Transverse colon (tissue), 4 donors: ENCODE results near the gene SECTM1. TPM values are rescaled to one million over a fixed set of nuclear protein-coding genes. Genes with fewer than 3 reads are reported as not detected.

Experiments
- DNase-seq: peaks from one replicate; pipeline ENCODE4 v3.0.0-alpha.2; 2019
- H3K27ac ChIP-seq, 4 donors: fragments of 200-600 bp; sonication (generic); 2 replicates each; pipeline ENCODE4 v1.5.1; 2016 to 2018; ENCODE audit warnings: inconsistent platforms in 4 of 4
- H3K27me3 ChIP-seq: fragments of 200-600 bp; sonication (generic); 2 replicates; pipeline ENCODE4 v1.5.1; 2017; ENCODE audit warnings: inconsistent platforms
- H3K36me3 ChIP-seq, 4 donors: fragments of 200-600 bp; sonication (generic); 2 replicates each; pipeline ENCODE4 v1.5.1; 2017 to 2019; ENCODE audit warnings: inconsistent platforms in 4 of 4
- H3K4me1 ChIP-seq, 4 donors: fragments of 200-600 bp; sonication (generic); 2 replicates each; pipeline ENCODE4 v1.5.1; 2017 to 2020; ENCODE audit warnings: inconsistent platforms in 4 of 4
- H3K4me3 ChIP-seq, 4 donors: fragments of 200-600 bp; sonication (generic); 1 replicate in 1 of 4; 2 replicates in 3 of 4; pipeline versions ENCODE4 v1.5.1 to v1.6.1; 2017 to 2019; ENCODE audit warnings: inconsistent platforms in 4 of 4
- H3K9me3 ChIP-seq, 2 donors: fragments of 200-600 bp; sonication (generic); 2 replicates each; pipeline ENCODE4 v1.5.1; 2017 to 2019; ENCODE audit warnings: inconsistent platforms in 2 of 2
- CTCF ChIP-seq, 5 experiments: fragments of 200-600 bp in 3 of 5; fragments of 450-650 bp in 2 of 5; sonication (generic) in 3 of 5; IDR thresholded peaks; 1 replicate in 2 of 5; 2 replicates in 3 of 5; pipeline ENCODE4 v1.5.1; 2016 to 2017; ENCODE audit warnings: antibody characterized with exemption in 5 of 5, inconsistent platforms in 3 of 5, mild to moderate bottlenecking in 2 of 5, moderate library complexity in 1 of 5
- EP300 ChIP-seq: sonication (generic); formaldehyde crosslinking; IDR thresholded peaks from one replicate; pipeline ENCODE4 v1.6.1; 2017; ENCODE audit warnings: antibody characterized with exemption, low read depth
- POLR2A ChIP-seq: fragments of 450-650 bp; IDR thresholded peaks from one replicate; pipeline ENCODE4 v1.6.1; 2016; ENCODE audit warnings: antibody characterized with exemption, mild to moderate bottlenecking, moderate library complexity
- POLR2AphosphoS5 ChIP-seq, 3 donors: sonication (generic); formaldehyde crosslinking; IDR thresholded peaks; one replicate each; pipeline ENCODE4 v1.6.1; 2016; ENCODE audit warnings: antibody characterized with exemption in 3 of 3
- WGBS, 2 donors: methylation state at CpG; one replicate each; pipeline ENCODE4 v1.1.5; 2018; ENCODE audit warnings: low coverage in 1 of 2; 5-methylcytosine and 5-hydroxymethylcytosine counted together
- in situ Hi-C, 4 donors: fragments of 200-750 bp; cut with MboI; loops; one replicate each; pipeline versions ENCODE4 v1.15.0 to v1.15.1; 2017; ENCODE audit warnings: low sequenced_read_pairs in 3 of 4, low pct_ligation_motif_present in 1 of 4, low pct_unique_long_range_greater_than_20kb in 1 of 4
- intact Hi-C: fragments of 100-400 bp; cut with DNase I; formaldehyde crosslinking; loops from one replicate; pipeline ENCODE4 v1.15.1; 2023; ENCODE audit warnings: low total_unique reads
- total RNA-seq, 4 donors: library from RNA; depleted of rRNA; stranded (reverse); fragments of >200 nt; gene quantifications; one replicate each; pipeline ENCODE4 v1.1.0, GENCODE V29; 2016

Gene SECTM1
- total RNA-seq, 4 donors from 2014 or later, result 5.8 to 127 (median 107) TPM

DNA sequence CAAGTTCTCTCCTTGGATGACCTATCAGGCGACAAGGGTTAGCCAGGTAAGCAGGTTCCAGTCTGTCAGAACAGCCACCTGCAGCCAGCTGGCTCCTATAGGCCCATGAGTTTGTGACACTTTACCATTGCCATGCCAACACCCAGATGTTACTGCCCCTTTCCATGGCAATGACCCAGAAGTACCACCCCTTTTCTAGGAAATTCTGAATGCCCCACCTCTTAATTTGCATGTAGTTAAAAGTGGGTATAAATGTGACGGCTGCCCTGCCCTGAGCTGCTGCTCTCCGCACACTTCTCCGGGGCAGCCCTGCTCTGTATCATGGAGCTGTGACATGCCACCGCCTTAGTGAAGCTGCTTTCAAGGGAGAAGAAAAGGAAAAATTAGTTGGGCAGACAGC, 10.0 kb upstream of the SECTM1 start:
- intact Hi-C loops, result no loop called here
- WGBS, 2 donors, result 88% methylated on average over 3 to 5 of the region's 5 CpGs
- Histone ChIP-seq H3K27ac (no peak overlapping the region), H3K36me3 (no peaks in the 10 kb centered on the region), H3K4me3 (no peak overlapping the region), H3K9me3 (no peaks in the 10 kb centered on the region), H3K27me3 (peaks cover 6% of the 10 kb centered on the region), H3K4me1 (peaks cover 9 to 28% (median 22%) of the 10 kb centered on the region in 4 donors)
- no peak for DNase-seq
- in situ Hi-C loops, result no loop called here
- no peak for TF ChIP-seq POLR2AphosphoS5 (IDR thresholded peaks at IDR 0.05)
- TF ChIP-seq EP300, result no peak
- no peak for TF ChIP-seq CTCF (IDR thresholded peaks at IDR 0.05)
- no peak for TF ChIP-seq POLR2A

DNA sequence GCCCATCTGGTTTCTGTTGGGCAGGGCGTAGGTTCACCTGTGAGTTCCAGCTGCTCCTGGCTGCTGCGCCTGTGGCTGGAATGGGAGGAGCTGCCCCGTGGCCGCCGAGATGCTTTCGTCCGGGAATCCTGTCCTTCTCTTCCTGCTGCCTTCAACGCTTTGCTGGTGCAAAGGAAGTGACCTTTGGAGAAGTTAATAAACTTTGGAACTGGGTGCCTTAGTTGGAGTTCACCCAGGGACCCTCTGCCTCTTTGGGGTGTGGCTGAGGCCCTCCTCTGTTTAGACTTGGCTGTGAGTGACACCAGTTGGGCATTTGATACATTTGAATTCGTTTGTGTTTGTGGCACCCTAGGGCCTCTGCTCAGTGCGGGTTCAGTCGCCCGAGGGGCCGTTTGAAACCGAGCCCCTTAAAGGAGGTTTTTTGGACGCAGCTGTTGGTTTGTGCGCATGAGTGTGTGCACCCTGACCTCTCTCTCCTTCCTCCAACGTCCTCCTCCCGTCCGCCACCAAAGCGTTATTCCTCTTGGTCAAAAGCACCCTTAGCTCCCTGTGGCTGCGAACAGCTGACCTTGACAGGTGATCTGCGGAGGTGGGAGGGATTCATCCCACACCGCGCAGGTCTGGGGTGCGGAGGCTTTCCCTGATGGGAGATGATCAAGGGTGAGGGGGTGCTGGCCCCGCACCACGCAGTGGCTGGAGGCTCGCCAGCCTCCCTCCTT, 9.0 kb upstream of the SECTM1 start:
- 81% methylated on average over 28 of the region's 28 CpGs; no CpG with 5 or more reads in 1 of the 2 donors for WGBS, 2 donors
- TF ChIP-seq POLR2AphosphoS5 (IDR thresholded peaks at IDR 0.05) (no peak), POLR2A (no peak), EP300 (no peak), CTCF (IDR thresholded peaks at IDR 0.05) (no peak)
- no peaks in the 10 kb centered on the region for H3K27me3 ChIP-seq
- no peak for DNase-seq
- intact Hi-C loops, result no loop called here
- H3K4me1 ChIP-seq, result peaks cover 13 to 34% (median 28%) of the 10 kb centered on the region in 4 donors
- no peak overlapping the region for H3K27ac ChIP-seq
- no peaks in the 10 kb centered on the region for H3K9me3 ChIP-seq
- in situ Hi-C loops, result no loop called here
- H3K36me3 ChIP-seq, result no peaks in the 10 kb centered on the region
- H3K4me3 ChIP-seq, result no peak overlapping the region

DNA sequence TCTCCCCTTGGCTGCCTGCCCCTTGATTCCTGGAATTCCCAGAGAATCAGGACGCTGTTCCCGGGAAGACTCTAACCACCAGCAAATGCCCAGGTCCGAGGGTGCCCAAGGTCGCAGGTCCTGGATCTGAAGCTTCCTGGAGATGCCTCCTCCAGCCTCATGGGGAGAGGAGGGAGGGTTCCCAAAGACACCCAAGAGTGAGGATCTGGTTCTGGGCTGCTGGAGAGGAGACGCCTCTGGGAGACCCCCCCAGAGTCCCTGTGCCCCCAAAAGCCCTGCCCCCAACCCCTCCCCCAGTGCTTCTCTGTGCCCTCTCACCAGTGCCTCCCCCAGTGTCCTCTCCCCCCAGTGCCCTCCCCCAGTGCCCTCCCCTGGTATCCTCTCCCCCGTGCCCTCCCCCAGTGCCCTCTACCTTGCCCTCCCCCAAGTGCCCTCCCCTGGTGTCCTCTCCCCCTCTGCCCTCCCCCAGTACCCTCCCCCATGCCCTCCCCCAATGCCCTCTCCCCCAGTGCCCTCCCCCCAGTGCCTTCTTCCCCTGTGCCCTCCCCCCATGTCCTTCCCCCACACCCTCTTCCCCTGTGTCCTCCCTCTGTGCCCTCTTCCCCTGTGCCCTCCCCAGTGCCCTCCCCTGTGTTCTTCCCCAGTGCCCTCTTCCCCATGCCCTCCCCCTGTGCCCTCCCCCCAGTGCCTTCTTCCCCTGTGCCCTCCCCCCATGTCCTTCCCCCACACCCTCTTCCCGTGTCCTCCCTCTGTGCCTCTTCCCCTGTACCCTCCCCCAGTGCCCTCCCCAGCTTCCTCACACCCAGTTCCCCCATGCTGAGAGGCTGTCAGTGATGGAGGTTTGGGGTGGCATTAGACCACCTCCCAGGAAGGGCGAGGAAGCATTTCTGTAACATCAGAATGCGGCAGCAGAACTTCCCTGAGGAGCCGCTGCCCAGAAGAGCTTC, 6.3 kb upstream of the SECTM1 start:
- 44% methylated on average over 8 of the region's 10 CpGs; no CpG with 5 or more reads in 1 of the 2 donors for WGBS, 2 donors

More for the DNA sequence above, 6.3 kb upstream of the SECTM1 start:
- Histone ChIP-seq H3K36me3 (no peaks in the 10 kb centered on the region), H3K4me3 (peak overlapping the region in 3 of 4 donors; percentile 21 to 37 (median 25)), H3K27ac (peak overlapping the region; percentile 67 to 80 (median 74)), H3K27me3 (no peaks in the 10 kb centered on the region), H3K9me3 (no peaks in the 10 kb centered on the region), H3K4me1 (peaks cover 18 to 34% (median 23%) of the 10 kb centered on the region in 4 donors)
- intact Hi-C loops (no loop called here), in situ Hi-C loops (no loop called here)
- DNase-seq, result no peak
- no peak for TF ChIP-seq CTCF (IDR thresholded peaks at IDR 0.05)
- no peak for TF ChIP-seq EP300
- TF ChIP-seq POLR2AphosphoS5 (IDR thresholded peaks at IDR 0.05), result no peak
- TF ChIP-seq POLR2A, result no peak
